CD4-positive, alpha-beta T cell treated with Interleukin-17A for 4 hours (primary cell): ENCODE measurements around the gene ATP9B.
A peak's percentile ranks its signal among the peaks of the same experiment; 100 is the strongest.
"Not testable (repeated sequence)": the region's sequence is repeated elsewhere in the genome, so short reads cannot be mapped to it uniquely, and the experiment has no call there.

ENCODE experiments used
- DNase-seq: peaks from one replicate; pipeline ENCODE4 v3.0.0-alpha.2; 2020; ENCODE audit warnings: mixed read lengths

The ATP9B gene

DNA sequence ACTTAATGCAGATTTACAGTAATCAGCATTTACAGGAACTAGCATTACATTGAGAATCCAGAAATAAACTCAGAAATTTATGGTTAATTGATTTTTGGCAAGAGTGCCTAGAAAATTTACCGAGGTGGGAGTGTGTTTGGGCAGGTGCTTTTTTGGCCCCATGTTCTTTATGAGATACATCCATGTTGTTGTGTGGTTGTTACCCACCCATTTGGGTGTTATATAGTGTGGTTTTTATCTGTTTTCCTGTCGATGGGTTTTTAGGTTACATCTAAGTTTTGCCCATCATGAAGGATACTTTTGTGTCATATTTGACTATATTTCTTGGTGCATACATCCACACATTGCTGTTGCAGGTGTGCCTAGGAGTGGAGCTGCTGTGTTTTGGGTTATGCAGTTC lies 82.0 kb downstream of the ATP9B start:
- DNase-seq, result no peak

DNA sequence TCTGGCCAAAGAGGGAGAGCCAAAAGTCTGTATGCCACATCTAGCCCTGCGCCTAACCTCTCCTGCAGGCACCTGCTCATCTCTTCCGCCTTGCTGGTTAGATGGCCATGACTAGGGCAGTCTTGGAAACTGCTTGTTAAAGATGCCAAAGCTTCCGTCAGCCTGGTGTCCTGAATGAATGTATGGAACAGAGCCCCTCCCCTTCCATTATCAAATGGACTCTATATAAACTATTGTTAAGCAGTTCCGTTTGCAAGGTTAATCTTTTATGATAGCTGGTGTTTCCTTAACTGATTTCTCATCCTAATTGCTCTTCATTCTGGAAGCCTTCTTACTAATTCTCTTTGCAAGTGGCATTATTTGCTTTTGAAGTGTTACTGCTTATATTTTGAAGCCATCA lies 87.1 kb downstream of the ATP9B start:
- no peak for DNase-seq

DNA sequence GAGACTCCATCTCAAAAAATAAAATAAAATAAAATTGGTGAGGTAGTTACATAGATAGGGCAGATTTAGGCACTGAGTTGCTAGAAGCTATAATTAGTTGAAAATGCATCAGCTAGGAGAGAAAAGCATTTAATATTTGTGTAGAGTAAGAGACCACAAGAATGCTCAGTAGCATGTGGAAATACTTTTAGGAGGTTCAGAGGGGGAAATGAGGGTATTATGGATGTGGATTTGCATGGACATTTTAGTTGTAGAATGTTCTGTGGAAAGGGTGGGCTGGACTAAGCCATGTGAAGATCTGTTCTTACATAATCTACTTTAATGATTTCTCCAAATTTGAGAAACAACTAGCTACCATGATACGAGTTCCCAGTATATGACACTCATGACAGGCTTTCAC lies 95.5 kb downstream of the ATP9B start:
- no peak for DNase-seq

DNA sequence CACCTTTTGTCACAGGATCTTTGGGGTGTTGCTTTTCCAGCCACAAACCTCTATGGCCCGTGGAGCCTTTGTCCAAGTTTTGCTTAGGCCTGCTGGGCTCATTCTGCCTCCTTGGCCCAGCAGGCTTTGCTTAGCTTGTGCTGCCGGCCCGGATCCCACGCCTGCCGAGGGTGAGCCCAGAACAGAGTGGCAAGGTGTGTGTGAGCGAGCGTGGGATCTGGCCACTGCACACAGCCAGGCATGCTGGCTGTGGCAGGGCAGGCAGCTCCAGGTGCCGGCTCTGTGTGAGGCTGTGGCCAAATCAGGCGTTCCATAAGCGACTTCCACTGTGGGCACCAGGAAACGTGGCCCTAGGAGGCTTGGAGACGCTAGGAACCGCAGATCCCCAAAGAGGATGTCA lies 97.5 kb downstream of the ATP9B start:
- DNase-seq, result no peak

DNA sequence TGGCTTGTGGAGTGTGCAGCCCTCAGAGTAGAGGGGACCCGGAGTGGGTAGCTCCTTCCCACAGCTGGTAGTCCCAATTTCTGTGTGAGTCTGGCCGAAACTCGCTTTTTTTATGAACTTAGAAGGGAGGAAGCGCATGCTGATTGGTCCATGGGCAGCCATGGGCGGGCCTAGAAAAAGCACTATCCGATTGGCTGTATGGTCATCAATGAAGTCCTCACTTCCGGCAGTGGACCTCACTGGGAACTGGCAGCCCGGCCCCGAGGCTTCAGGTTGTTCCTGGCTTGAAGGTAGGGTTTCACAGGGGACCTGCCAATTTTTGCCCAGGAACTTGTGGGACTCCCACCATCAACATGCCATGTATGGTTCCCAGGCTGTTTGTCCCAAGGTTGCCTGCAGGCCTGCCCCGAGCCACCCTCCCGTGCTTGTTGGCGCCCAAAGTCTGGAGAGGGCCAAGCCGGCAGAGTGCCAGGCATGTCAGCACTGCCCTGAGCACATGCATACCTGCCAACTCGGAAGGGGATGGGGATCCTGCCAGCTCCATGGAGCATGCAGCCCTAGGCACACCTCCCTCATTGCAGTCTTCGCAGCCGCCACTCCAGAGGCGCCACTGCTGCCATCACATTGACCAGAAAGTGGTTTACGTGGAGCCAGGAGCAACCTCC lies 98.5 kb downstream of the ATP9B start:
- no peak for DNase-seq

DNA sequence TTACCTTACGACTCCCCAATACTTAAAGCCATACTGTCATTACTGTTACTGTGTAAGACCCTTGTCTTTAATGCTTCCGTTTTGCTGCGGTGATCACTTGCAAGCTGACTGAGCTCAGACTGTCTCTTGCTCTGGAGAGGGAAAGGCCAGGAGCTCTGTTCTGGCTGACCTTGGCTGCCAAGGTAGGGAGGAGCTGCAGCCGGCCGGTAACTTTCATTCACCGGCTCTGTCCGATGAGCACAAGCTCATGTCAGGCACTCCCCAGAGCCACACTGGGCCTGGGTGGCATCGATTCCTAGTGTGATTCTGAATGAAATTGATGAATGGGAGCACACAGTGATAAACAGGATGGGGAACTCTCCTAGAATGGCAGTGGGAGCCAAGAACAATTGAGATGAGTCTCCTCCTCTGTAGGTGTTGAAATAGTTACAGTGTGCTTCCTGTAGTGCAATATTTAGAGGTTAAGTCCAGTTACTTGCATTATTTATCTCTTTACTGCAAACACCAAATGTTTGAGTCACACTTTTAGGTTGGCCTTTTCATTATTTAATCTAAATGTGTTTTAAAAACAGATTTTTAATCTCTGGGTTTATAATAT lies 100.9 kb downstream of the ATP9B start:
- DNase-seq, result no peak

DNA sequence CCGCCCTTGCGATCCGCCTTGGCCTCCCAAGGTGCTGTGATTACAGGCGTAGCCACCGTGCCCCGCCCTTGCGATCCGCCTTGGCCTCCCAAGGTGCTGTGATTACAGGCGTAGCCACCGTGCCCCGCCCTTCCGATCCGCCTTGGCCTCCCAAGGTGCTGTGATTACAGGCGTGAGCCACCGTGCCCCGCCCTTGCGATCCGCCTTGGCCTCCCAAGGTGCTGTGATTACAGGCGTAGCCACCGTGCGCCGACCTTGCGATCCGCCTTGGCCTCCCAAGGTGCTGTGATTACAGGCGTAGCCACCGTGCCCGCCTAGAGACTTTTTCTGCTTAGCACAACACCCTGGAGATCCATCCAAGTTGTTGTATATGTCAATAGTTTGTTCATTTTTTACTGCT lies 103.1 kb downstream of the ATP9B start:
- not testable (repeated sequence) for DNase-seq

DNA sequence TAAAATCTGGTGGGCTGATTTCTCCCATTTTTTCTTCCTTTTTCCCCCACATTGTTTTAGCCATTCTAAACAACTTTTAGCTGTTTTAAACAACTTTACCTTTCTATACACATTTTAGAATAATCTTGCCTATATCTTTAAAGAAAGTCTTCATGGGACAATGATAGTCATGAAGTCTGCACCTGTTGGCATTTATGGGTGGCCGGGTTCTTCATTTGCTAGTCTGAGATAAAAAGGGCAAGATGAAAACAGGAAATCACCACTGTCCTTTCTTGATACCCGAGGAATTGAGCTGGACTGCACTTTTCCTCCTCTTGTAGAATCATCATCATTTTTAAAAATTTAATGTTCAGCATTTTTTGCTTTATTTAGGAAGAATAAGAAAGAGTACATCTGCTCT lies 104.5 kb downstream of the ATP9B start:
- no peak for DNase-seq

DNA sequence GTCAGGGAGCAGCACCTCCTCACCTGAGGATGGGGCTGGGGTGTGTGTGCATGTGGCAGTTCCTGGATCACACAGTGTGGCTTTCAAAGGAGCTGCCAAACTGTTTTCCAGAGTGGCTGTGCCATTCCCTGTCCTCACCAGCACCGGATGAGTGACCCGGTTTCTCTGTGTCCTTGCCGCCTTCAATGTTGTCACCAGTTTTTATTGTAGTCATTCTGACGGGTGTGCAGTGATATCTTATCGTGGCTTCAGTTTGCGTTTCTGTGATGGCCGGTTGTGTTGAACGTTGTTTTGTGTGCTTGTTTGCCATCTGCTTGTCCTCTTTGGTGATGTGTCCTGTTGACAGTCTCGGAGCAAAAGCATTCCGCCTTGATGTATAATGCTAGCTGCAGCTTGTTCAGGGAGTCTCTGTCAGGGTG lies 108.9 kb downstream of the ATP9B start:
- no peak for DNase-seq

DNA sequence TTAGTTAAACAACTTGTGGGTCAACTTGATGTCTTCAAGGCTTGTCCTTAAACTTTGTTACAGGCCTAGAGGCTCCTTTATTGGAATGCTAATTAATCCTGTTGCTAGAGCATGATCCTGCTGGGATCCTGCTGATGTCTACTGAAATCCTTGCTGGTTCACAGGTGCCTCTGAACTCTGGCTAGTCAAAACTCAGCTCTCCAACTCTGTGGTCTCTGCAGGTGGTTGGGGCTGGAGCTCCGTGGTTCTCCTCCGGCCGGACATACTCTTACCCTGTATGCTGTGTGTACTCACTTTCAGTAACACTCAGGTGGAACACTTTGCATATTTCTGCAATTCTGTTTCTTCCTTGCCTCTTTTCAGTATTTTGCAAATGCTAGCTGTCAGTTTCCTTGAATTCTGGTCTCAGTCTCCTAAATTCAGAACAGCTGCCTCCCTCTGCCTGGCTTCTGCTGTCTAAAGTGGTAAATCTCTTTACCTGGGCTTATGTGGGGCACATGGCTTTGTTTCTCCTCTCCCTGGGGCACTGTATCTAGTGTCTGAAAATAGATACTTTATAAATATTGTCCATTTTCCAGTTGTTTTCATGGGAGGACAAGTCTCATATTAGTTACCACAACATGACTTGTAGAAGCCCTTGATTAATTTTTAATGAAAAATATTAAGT lies 113.0 kb downstream of the ATP9B start:
- DNase-seq, result no peak

DNA sequence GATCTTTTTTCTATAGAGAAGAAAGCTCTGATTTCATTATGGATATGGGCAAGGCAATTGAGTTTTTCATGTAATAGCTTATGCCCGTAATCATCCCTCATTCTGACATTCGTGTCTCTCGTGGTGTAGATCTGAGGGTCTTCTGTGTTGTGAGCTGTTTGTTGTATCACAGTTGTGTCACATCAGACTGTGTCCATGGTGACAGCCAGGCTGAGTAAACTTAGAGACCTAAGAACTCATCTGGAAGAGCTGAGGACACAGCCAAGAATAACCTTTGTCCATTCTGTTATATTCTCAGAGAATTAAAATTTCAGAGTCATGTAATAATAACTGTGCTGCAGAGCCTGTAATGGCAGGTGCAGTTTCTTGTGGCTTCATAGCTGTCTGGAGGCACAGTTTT lies 116.5 kb downstream of the ATP9B start:
- no peak for DNase-seq

DNA sequence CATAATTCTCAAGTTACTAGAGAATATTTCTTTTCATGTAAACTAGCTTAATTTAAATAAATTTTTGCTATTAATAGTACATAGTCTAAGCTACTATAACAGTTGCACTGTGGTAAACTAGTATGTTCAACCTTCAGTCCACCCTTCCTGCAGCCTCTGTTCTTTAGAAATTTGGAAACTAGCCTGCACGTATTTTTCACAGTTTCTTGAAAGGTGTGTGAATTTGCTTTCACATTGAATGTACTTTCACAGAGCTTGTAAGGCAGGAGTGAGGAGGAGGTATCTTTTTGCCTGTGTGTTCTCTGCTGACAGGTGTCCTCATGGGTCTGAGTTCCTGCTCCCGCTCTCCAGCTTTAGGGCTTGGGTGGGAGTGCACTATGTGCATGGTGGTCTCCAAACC lies 117.5 kb downstream of the ATP9B start:
- no peak for DNase-seq

DNA sequence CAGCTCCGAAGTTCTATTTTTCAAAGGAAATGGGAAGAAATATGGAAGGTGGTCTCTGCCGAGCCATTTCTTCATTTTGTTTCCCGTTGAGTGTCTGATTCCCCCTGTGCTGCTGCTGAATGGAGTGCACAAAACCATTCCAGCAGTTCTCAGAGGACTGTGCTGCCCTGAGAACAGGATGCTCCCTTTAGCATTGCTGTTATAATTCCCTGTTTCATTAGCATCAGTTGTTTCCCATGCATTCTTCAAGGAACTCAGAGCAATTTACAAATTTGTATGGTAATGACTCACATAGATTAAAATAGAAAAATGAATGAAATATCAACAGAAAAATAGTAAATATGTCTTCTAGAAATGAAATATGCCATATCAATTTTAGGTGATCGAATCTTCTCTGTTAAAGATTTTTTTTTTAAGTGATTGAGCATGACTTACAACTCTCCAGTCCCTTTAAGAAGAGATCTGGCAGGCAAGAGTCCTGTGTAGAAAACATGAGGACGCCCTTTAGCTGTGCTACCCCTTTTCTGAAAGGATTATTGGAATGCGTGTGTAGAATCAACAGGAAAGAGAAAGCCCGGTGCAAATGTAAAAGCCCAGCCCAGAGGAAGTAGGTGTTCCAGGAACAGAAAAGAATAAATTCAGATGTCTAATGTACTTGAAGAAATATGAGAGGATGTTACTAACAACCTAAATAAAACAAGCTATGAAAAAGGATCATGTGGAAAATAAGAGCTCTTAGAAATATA lies 118.5 kb downstream of the ATP9B start:
- no peak for DNase-seq

DNA sequence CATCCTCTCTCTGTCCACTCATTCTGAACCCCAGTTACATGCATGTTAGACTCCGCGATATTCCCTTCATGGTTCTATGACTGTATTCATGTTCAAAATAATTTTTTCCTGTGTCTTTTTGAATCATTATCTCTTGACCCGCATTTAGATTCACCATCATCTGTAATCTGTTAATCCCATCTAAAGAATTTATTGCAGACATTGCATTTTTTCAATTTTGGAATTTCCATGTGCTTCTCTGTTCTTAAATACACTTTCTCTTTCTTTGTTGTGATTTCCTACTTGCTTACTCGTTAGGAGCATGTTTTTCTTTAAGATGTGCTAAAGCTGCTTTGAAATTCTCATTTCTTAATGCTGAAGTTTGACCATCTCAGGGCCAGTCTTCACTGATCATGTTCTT lies 122.2 kb downstream of the ATP9B start:
- DNase-seq, result no peak

DNA sequence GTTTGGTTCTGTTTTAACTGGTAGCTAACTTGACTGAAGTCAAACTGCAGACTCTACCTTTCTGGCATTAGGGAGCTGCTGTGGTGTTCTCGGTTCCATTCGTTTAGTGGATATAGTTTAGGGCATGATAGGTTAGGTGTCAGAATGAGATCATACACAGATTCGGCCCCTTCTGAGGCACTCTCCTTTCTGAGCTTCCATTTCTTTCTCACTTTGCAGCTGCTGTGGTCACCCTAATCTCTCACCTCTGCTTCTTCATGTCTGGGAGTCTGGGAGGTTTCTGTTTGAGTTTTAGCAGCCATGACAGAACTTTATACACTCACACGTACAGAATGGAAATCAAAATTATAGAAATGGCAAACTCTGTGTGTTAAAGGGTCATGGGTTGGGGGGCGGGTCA lies 122.8 kb downstream of the ATP9B start:
- no peak for DNase-seq

DNA sequence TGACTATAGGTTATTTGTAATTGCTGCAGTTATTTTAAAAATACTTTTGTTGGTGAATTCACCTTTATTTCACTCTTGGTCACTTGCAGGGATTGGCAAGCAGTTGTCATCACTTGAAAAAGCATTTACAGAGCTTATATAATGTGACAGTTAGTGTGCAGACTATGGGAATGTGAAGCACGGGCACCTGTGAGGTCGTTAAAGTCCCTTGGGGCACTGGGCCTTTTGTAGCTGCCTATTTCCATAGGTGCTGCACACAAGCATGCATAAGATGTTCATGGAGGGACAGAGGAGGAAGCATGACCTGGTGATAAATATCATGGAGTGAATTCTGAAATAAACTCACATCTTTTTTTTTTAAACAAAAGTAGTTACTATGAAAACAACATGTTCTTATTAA lies 124.6 kb downstream of the ATP9B start:
- DNase-seq, result no peak

DNA sequence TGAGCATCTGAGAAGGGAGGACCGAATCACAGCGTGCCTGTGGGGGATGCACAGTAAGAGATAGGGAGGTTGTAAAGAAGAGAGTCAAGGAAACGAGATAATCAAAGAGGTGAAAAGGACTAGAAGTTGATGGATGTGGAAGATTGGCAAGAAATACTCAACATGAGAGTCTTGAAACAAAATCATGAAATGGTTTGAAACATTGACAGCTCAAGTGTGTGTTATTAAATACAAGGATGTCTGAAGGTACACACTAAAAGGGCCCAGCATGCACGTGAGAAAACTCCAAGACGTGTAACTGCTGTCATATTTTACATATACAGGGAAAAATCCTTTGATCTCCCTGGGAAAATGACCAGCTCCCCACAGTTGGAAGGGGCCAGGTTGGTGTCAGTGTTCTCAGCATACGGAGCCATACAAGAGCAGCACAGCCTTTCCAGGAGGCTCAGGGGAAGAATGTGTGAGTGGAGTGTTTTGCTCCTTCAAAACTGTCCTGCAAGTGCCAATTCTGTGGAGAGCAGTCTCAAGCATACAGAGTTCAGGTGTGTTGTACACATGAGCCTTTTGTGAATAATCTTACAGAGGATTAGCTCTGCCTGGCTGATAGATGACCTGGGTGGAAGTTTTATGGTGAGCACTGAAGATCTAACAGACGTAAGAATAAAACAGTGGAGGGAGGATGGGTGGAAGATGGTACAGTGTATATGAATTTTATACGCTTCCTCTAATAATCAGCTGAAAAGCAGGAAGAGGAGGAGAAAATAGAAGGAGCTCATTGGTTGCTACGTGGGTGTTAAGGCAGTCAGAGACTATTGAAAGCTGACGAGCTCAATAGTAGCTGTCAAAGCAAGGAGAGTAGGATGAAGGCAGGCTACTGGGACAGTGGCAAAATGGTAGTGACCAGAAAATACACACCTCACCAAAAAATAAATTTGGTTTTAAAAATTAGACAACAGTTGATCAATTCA lies 126.8 kb downstream of the ATP9B start:
- DNase-seq, result no peak

DNA sequence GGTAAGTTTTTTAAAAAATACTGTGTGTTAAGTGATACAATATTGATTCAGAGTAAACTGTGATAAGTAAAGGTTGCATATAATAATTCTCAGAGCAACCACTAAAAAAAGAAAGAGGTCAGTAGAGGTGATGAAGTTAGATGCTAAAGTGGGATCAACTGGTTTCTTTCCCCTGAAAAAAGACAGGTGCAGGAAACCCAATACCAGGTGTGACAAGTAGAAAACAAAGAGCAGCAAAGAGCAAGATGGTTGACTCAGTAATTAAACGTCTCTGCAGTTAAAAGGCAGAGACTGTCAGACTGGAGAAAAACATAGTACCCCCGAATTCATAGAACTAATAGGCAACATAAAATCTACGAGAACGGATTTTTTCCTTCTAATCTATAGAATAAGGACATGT lies 128.3 kb downstream of the ATP9B start:
- DNase-seq, result no peak

DNA sequence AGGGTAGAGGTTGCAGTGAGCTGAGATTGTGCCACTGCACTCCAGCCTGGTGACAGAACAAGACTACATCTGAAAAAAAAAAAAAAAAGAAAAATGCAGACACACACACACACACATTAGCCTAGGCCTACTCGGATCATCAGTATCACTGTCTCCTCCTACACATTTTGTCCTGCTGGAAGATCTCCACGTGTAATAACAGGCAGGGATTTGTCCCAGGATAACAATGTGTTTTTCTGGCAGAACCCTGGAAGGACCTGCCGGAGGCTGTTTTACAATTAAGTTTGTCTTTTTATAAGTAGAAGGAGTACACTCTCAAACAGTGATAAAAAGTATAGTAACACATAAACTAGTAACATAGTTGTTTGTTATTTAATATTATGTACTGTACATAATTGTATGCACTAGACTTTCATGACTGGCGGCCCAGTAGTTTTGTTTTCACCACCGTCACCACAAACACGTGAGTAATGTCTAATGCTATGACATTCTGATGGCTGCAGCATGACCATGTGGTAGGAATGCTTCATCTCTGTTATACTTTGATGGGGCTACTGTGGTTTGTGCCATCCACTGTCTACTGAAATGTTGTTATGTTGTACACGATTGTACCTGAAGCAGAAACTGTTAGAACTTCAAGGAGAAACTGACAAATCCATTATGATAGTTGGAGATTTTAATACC lies 130.6 kb downstream of the ATP9B start:
- DNase-seq, result no peak

DNA sequence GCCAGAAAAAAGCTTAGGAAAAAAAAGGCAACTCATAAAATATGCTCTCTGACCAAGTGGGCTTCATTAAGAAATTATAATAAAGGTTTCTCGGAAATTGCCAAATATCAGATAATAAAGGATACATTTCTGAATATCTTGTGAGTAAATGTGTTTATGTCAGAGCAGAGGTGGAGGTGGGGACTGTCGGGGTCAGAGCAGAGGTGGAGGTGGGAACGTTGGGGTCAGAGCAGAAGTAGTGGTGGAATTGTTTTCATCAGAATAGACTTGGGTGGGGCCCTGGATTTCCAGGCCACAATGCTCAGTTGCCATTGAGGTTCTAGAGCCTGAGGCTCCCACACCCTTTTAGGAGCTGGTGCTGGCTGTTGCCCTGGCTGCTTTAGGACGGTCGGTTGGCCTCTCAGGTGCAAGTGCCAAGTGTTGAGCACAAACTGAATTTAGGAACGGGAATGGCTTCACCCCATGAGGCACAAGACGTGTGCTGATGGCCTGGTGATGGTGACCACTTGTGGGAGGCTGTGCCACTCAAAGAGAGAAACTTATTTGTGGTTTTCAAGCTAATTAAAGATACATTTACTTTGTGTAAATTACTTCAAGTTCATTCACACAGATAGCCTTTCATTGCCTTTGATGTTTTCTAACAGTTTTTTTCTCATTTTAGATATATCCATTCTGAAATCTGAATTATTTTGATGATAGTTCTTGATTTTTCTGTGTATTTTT lies 131.5 kb downstream of the ATP9B start:
- peak; percentile 16 for DNase-seq

DNA sequence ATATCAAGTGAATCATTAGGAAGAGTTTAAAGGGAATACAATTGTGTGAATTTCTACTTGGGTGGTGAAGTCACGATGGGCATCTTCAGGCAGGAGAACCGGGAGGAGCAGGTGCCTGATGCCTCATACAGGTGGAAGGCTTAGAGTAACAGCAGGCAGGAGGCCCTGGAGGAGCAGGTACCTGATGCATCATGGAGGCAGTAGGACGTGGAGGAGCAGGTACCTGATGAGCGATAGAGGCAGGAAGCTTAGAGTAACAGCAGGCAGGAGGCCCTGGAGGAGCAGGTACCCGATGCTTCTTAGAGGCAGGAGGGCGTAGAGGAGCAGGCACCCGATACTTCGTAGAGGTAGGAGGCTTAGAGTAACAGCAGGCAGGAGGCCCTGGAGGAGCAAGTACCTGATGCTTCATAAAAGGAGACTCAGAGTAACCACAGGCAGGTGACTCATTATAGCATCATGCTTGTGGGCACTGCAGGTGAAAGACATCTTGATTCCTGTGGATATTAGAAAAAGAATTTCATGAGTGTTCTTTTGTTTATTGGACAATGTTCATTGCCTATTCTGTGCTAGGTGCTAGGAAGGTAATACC lies 133.9 kb downstream of the ATP9B start:
- peak; percentile 37 for DNase-seq
